ENCODE data around the gene CDH2.

- TF ChIP-seq CTCF (conservative IDR thresholded peaks at IDR 0.05) (no peak), ZFX (IDR thresholded peaks at IDR 0.05) (no peak)
Measured at GRCh38 chr18:28088477-28088876, 88.5 kb downstream of the CDH2 start.
